Putamen (tissue), 1 donor: ENCODE results near the gene BRAT1.
A peak's percentile ranks its signal among the peaks of the same experiment; 100 is the strongest.
"Not testable (repeated sequence)": the region's sequence is repeated elsewhere in the genome, so short reads cannot be mapped to it uniquely, and the experiment has no call there.

Experiments
- DNase-seq: peaks from one replicate; pipeline ENCODE4 v3.0.0-alpha.2; 2016; ENCODE audit warnings: low spot score

The BRAT1 gene

DNA sequence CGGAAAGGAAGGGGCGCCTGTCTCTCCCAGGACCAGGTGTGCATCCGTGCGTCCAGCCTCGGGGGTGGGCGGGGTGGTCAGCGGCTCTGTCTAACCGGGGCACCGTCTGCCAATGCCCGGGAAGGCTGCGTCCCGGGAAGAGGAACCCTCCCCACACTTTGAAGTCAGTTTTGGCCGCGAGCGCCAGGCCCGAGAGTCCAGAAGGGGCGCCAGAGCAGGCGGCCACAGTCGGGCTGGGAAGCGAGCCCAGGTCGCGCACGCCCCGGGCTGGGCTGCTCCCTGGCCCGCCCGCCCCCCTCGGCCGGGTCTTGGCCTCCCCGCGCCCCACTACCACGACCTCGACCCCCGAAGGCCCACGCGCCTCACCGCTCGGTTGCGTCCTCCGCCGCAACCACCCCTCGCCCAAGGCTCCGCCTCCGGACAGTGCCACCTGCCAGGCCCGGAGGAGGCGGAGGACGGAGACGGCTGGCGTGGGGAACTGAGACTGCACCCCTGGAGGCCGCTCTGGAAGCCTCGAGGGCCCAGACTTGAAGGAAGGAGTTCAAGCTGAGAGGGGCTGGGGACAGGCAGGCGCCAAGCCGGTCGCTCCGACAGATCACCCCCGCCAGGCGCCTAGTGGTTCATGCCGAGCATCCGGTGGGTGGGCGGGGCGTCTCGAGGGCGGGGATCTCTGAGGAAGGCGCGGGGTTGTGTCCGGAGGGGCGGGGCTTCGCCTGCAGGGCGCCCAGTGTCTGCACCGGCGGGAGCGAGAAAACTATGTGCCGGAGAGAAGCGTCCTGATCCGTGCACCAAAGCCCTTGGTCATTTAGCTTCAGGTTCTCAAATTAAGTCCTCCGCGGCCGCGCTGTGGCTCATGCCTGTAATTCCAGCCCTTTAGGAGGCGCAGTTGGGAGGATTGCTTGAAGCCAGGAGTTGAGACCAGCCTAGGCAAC lies at the start of gene BRAT1:
Gene BRAT1 (minus strand): TSS at position 404 of the 932 bp plus-strand sequence. CDS start 1,093 bp downstream, outside the sequence.
- peak; percentile 91 for DNase-seq

DNA sequence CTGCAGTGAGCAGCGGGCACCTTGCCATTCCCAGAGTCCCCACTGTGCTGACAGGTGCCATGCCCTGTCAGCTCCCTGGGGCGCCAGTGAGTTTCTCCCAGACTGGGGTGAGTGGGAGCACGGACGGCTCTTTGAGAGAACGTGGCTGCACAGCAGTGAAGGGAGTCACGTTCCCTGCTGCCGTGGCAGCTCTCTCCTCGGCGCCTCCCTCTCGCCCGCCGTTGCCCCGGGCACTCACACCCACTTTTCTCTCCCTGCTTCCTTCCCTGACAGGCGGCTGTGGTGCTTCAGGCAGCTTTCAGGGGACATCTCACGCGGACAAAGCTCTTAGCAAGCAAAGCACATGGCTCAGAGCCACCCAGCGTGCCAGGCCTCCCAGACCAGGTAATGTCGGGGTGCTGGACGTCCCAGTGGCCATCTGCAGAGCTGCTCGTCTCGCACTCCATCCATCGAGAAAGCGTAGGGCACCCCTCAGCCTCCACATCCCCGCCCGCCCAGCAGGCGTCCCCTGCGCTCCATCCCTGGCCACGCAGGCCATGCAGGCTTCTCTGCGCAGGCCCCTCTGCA lies 49.4 kb upstream of the BRAT1 start:
- no peak for DNase-seq

DNA sequence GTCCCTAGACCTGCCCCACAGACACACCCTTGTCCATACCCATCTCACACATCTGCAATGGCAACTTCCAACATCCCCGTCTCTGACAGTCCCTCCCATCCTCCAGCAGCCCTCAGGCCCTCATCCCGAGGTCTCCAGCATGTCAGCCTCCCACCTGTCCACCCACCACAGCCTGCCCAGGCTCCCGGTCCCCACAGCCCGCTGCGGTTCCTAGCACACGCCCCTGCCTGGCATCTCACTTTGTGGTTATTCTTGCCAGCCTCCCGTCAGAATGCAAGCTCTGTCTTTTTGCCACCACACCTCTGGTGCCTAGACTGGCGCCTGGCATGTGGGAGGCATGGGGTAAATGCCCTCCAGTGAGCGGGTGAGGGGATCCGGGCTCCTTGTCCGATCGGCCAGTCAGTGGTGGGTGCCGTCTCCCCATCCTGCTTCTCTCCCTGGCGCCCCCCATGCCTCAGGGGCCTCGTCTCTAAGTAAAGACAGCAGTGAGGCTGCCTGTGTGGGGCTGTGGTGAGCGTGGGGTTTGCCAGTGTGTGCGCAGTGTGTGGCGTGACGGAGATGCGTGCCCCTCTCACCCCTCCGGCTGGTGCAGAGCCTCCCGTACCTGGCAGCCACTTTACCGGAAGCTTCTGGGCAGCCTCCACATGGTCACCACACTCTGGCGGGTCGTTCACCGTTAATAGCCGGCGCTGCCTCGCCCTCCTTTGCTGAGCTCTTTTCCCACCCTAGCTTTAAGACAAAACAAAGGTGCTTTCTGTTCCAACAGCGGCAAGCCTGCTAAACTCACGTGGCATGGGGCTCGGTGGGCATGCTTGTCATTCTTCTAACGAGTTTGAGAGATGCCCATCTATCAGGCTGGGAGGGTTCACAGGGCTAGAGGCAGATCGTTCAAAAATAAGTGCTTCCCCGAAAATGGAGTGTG lies 48.0 kb upstream of the BRAT1 start:
- no peak for DNase-seq

DNA sequence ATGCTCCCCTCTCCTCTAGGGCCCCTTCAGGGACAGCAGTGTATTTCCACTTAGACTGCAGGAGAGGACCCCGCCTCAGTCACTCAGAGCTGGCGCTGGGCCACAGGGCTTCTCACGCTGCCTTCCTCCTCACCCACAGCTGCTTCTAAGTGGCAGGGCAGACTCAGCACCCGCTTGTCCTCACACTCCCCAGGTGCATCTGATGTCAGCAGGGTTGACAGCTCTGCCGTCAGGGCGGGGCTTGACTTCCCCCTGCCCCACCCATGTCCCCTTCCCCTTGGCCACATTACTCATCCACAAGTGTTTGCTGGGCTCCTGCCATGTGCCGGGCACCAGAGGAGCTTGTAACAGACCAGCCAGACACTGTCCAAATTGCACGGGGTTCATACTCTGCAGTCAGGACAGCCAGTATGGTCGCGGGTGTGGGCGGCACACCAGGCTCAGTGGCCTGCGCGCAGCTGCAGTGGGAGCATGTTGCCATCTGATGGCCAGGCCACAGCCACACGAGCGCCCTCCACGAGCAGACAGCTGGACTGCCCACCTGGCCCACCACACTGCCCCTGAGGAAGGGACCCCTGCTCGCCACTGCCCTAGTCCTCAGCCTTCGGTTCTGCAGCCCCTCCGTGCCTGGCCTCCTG lies 47.2 kb upstream of the BRAT1 start:
- no peak for DNase-seq

DNA sequence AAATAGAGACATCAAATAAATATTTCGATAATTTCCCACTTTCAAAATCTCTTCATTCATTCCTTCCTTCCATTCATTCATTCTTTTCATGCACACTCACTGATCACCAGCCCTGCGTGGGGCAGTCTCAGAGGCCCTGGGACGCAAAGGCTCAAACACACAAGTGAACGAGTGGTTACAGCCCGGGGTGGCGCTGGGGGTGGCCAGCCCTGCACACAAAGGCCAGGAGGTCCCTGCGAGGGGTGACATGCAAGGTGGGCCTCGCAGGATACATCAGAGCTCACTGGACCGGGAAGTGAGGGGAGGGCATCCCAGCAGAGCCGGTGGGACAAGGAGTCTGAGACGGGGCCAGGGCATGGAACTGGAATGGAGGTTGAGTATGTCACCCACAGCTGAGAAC lies 46.6 kb upstream of the BRAT1 start:
- no peak for DNase-seq

DNA sequence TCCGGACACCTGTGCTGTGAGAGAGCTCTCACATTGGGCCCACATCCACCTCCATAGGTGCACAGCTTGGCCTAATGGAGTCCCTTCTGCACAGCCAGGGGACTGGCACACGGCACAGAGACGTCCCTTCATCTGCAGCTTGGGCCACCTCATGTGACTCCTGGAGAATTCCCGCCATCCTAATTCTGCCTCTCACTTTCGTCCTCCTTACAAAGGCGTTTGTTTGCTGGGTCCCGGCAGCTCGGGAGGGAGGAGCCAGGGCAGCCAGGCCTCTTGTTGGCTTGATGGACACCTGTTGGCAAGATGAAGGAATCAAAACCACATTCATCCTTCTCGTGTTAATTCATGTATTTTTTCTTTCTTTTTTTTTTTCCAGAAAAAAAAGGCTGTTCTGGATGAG lies 45.7 kb upstream of the BRAT1 start:
- DNase-seq = no peak

DNA sequence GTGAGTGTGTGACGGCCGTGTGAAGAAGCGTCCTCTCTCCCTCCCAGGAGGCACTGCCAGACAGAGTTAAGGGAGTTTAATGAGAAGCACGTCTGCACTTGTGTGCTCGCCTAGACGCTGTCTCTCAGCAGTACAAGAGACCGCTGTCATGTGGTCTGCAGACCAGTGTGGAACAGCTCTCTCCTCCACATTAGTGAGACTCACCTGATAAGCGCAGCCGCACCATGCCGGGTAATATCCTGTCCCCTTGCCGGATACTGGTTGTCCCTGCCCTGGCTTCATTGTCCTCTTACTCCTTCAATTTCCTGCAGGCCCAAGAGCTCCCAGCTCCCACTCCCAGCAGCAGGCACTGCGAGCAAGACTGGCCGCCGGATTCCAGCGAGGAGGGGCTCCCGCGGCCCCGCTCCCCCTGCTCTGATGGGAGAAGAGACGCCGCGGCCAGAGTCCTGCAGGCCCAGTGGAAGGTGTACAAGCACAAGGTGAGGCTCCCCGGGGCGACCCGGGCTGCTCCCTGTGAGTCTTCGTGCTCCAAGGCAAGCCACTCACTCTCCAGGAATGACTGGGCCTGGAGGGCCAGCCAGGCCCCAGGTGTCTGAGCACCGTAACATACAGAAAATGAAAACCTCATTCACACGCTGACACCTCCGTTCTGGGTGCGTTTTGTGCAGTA lies 43.0 kb upstream of the BRAT1 start:
- DNase-seq = no peak

DNA sequence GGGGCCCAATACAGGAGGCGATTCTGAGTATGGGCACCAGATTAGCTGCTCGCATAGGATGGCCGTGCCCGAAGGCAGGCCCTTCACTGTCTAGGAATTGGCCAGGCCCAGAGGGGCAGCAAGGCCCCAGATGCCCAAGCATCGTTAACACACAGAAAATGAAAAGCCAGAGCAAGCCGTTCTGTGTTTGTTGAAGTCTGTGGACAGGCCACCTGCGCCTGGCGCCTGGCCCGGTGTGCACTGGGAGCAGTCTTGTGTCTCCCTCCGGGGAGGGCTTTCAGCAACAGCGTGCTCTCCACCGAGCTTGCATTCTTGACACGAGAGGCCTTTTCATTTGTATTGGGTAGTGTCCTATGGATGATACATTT lies 41.9 kb upstream of the BRAT1 start:
- DNase-seq = no peak

DNA sequence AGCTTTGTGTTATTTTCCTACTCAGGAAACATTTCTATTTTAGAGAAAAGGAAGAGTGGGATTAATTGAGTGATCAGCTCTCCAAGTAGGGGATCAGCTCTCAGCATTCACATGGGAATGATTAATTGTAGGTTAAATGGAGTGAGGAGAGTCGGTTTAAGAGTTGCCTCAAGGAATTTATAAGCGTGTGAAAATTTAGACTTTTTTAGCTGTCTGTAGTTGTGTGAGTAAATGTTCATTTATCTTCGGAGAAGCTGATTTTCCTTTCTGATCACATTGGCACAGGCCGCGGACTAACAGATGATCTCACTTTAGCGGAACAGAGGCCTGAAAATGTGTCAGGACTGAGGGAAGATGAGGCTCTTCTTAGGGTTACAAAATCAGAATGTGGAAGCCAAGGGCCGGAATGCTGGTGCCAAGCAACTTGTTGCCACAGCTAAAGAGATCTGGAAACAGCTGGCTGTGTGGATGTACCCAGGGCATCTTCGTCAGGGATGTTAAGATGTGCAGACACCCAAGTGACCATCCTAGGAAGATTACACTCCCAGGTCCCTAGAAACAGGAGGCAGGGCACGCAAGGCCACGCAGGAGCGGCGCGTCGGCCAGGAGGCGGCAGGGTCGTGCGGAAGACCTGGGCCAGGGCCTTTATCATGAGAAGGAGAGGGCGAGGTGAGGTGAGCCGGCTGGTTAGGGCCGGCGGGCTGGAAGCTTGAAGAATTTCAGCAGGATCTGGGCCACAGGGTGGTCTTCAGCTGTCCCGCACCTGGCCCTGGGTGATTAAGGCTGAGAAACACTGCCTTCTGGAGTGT lies 41.3 kb upstream of the BRAT1 start:
- no peak for DNase-seq

DNA sequence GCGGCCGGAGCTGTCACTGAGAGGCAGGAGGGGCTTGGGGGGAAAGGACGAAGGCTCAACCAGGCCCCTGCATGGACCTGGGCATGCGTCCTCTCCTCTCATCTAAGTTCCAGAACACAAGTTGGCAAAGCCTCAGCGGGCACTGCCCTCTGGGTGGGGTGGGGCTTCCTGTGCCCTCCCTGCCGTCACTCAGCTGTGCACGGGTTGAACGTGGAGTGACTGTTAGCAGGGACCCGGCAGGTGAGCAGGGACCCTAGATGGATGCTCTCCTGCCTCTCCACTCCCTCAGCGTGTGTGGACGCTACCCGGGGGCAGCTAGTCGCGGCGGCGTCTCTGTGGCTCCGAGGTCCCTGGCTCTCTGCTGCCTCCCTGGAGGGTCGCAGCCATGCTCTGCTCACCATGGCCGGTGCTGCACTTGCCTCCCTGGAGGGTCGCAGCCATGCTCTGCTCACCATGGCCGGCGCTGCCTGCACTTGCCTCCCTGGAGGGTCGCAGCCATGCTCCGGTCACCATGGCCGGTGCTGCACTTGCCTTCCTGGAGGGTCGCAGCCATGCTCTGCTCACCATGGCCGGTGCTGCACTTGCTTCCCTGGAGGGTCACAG lies 40.0 kb upstream of the BRAT1 start:
- no peak for DNase-seq

DNA sequence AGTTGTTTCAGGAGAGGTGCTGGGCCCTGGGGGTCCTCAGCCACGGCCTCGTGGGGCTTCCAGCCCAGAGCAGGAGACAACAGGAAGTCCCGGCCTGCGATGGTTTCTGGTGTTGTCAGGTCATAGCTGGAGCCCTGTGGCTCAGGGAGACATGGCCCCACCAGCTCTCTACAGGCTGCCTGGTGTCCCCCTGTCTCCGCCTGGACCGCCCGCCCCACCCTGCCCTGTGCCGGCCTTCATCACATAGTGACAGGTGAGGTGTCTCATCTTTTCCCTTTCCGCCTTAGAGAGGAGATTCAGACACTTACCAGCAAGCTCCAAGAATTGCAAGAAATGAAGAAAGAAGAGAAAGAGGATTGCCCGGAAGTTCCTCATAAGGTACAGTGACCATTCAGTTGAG lies 39.3 kb upstream of the BRAT1 start:
- no peak for DNase-seq

DNA sequence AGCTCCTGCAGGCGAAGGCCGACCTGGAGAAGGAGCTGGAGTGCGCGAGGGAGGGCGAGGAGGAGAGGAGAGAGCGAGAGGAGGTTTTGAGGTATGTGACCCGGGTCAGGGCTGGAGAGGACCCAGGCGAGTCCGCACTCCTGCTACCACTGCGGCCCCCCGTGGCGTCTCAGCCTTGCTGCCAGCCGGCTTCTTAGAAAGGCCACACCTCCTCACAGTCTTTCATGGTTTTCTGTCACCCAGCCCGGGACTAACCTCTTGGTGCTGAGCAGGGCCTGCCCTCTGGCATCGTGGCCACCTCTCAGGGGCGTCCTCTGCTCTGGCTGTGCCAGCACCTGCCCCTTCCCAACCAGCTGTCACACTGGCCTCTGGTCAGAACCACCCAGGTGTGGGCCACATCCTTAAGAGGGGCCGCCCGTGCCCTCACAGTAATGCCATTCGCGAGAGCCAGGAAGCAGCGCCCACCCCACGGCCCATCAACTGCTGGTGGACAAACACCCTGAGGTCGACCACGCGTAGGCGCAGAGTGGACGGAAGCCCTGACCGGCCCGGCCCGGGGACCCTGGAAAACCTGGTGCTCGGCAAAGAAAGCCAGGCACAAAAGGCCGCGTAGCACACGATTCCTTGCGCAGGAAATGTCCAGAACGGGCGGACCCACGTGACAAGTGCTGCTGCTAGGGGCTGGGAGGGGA lies 37.9 kb upstream of the BRAT1 start:
- DNase-seq = no peak

DNA sequence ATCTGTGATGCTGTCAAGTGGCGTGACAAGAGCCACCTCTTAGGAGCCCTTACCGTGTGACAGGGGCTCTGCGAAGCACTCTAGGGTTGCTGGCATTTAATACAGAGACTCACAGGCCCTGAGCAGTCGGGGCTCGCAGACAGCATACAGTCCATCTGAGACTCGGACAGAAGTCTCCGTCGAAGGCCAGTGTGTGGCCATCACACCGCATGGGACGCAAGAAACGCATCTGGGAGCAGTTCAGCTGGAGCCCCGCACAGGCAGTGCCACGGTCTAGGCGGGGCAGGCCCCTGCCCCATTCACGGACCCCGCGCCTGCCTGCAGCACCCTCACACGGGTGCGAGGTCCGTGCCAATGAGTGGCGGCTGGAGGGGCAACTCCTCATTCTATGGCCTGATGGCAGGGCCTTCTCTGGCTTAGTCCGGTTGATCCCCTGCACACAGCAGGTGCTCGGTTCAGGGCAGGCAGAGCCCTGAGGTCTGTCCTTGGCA lies 37.1 kb upstream of the BRAT1 start:
- DNase-seq = no peak

DNA sequence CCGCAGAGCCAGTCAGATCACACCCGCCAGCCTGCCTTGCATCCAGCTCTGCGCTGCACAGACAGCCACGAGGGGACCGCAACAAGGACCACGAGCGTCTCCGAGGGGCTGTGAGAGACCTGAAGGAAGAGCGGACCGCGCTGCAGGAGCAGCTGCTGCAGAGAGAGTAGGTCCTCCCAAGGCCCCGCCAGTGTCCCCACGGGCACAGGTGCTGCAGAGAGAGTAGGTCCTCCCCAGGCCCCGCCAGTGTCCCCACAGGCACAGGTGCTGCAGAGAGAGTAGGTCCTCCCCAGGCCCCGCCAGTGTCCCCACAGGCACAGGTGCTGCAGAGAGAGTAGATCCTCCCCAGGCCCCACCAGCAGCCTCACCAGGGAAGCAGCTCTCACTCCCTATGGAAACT lies 34.6 kb upstream of the BRAT1 start:
- not testable (repeated sequence) for DNase-seq

DNA sequence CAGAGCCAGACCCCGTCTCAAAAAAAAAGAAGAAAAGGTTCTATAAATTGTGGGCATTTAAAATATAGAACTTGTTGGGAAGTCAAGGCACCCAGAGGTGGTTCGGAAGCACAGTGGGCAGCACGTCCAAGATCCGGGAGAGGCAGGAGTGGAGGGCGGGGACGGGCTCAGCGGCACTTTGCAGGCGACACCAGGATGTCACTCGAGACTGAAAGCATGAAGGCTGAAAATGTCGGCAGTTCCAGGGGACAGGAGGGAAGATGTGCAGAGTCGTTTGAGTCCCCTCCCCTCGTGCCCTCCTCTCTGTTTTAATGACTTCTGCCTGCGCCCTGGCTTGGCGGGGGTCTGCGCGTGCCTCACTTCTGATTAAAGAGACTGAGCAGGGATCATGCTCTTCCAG lies 34.0 kb upstream of the BRAT1 start:
- no peak for DNase-seq

DNA sequence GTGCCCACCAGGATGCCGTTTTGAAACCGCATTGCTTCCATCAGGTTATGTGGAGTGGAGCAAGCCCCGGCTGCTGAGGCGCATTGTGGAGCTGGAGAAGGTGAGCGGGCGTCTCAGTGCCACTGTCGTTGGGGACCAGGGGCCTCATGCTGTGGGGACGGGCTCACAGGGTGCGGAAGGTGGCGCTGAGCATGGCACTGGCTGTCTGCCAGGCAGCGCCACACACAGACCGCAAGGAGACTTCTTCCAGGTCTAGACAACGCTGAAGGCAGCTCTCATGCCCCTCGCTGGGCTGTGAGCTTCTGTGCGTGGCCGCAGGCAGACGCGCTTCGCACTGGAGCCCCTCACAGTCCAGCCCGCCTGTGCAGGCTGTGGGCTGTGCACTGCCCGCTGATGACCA lies 32.5 kb upstream of the BRAT1 start:
- DNase-seq = no peak

DNA sequence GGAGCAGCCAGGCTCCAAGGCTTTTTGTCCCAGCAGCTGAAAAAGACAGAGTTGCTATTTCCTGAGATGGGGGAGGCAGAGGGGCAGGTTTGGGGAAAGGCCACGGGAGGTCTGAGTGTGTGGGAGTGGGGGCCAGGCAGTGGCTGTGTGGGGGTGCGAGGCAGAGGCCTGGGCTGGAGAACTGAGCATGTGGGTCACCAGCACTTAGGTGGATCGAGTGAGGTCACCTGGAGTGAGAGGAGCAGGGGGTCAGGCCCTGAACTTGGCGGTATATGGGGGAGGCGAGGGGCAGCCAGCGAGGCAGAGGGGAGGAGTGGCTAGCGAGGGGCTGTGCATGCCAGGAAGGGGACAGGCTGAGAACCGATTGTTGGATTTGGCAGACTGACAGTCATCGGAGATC lies 31.8 kb upstream of the BRAT1 start:
- no peak for DNase-seq

DNA sequence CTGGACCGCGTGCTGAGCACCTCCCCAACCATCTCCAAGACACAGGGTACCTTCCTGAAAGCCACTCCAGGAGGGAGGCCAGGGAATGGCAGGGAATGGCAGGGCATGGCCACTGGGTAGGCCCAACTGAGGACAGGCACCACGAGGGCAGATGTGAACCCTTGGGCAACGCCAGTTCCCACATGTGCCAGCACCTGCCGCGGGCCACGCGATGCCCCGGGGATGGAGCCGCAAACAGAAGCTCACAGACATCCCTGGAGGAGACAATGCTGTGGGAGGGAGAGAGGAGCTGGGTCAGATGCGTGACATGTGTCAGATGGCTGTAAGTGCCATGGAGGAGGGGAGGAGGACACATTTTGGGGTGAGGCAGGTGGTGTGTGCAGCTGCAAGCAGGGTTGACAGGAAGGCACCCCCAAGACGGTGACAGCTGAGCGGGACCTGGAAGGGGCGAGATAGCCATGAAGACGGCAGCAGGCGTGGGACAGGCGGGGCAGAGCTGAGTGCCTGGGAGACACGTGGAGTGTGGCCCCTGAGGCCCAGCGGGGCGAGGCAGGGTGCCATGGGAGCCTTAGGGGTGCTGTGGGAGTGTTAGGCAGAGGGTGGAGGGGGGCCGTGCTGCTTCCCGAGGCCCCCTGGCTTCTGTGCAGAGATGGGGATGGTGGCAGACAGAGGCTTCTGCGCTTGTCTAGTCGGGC lies 31.1 kb upstream of the BRAT1 start:
- no peak for DNase-seq

DNA sequence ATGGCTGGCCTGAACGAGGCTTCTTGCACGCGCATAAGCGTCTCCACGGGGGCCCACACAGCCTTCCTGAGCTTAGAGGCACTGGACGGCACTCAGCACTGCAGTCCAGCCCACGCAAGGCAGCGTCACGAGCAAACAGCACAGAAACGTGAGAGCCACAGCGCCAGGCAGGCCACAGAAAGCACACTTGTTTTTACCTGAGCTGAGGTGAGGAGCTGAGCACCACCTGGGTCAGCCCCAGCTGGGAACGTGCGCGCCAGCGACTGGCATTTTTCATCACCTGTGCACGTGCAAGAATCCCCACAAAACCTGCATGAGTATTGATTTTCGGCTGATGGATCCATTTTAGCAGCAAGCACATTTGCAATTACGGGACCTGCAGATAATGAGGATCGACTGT lies 30.1 kb upstream of the BRAT1 start:
- DNase-seq = no peak
